GM18508 (cell line): ENCODE data around the gene SLC44A5.
A peak's percentile ranks its signal among the peaks of the same experiment; 100 is the strongest.
"Not testable (repeated sequence)": the region's sequence is repeated elsewhere in the genome, so short reads cannot be mapped to it uniquely, and the experiment has no call there.

ENCODE experiments used
- ATAC-seq: cut with Tn5 transposase; IDR thresholded peaks from one replicate; pipeline ENCODE4 v1.9.1; 2021; ENCODE audit warnings: moderate number of reproducible peaks; ENCODE audit not compliant: insufficient read depth, unreplicated experiment

SLC44A5 gene

GRCh38 chr1:75396745-75397144 is 214.2 kb downstream of the SLC44A5 start:
- no peak for ATAC-seq

DNA sequence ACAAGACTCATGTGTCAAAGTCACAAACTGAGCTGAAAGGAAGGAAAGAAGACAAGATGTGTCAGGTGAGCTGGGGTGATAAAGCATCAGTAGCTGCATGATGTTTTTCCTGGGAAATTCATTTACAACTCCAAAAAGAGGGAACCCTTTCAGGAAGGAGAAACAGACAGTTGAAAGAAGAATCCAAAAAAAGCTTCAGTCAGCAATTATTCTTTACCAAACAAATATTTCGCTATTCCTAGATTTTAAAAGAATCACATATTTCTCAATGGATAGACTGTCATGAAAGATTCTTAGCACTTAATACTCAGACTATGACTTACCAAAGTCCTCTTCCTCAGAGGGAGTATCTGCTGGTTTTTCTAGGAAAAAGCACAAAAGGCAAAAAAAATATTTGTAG is 214.7 kb downstream of the SLC44A5 start:
- ATAC-seq = no peak

DNA sequence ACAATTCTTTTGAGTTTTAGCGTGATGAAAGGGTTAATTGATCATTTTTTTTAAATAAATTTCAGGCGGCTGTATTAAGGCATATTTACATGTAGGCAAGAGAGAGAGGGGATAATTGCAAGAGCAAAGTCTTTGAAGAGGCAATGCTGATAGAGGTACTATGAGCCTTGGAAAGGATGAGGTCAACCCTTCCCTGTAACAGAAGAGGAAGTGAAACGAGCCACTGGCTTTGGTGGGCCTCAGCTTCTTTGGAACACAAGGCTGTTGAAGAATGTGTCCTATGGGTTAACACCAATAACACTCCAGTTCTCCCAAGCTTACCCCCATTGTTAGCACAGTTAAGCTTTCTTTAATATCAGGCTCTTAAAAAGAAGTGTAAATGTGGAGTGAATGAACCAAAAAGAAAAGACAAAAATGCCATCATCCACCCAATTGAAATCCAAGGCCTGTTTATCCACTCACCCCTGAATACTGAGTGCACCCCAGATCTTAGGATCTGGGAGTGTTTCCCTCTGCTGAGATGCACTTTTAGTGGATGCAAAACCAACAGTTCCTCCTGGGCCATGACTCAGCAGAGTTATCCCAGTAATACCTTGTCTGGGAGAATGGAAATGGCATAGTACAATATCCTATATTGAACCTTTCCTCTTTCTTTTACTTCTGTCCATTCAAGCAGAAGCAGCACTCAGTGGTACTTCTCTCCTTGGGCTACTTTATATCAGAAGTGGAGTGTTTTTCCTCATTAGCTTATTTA is 216.4 kb downstream of the SLC44A5 start:
- ATAC-seq = peak; percentile 35

- peak; percentile 97 for ATAC-seq
These were observed 218.6 kb downstream of the SLC44A5 start for GRCh38 chr1:75392278-75392677.

- not testable (repeated sequence) for ATAC-seq
These were observed 235.2 kb downstream of the SLC44A5 start for GRCh38 chr1:75375476-75376447.

DNA sequence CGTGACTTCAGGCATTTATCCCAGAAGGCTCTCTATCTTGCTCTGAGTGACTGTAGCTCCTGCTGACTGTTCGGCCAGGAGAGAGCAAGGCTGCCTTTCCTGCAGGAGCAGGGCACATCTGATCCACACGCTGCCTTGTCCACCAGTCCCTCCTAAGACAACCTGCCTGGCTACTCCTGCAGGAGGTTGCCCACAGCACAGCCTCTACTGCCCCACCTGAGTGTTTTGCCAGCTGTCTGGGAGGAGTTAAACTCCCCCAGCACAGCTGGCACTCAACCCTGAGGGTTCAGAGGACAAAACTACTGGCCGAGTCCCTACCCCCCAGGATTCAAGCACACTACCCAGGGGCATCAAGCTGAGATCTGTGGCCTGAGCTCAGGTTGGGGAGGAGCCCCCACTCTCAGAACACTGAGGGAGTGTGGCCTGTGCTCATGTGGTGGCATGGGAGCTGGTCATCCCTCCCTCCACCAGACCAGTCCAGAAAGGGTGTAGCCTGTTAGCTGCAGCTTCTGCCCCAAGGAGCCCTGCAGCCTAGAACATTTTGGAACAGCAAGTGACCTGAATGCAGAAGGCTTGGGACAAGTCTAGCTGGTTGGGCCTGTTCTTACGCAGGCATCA is 237.3 kb downstream of the SLC44A5 start:
- ATAC-seq = no peak

- ATAC-seq = no peak
These were observed 244.3 kb downstream of the SLC44A5 start for GRCh38 chr1:75366595-75366994.

GRCh38 chr1:75361260-75361659 is 249.7 kb downstream of the SLC44A5 start:
- ATAC-seq = no peak

GRCh38 chr1:75354267-75354666 is 256.6 kb downstream of the SLC44A5 start:
- ATAC-seq = not testable (repeated sequence)

GRCh38 chr1:75353051-75353450 is 257.9 kb downstream of the SLC44A5 start:
- ATAC-seq = no peak

DNA sequence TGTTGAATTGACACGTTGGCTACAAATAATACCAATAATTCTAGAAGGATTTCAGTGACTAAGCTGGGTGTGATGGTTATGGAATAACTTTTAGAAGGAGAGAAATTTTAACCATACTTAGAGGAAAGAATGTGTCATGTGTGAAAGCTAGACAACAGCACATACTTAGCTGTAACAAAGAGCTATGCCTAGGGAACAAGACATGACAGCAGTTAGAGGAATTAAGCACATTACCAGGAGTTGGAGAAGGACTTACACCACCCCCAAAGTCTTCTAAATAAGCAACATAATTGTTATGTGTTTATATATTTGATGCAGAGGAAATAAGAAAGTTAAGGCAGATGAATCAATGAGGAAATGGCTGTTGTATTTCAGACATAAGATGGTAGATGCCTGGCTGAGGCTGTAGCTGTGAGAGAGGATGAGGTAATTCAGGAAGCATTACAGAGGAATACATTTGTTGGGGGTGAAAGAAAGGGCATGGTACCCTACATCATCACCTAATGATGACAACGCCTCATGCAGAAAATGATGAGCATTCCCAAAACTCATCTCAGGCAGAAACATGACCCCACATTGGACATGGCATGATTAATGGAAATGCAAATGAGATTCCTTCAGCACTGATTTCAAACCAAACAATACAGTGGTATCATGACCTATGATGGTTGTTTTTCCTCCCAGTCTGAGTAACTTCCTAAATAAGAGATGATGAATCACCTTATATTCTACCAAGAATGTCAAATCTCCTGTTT is 265.2 kb downstream of the SLC44A5 start:
- ATAC-seq = no peak

DNA sequence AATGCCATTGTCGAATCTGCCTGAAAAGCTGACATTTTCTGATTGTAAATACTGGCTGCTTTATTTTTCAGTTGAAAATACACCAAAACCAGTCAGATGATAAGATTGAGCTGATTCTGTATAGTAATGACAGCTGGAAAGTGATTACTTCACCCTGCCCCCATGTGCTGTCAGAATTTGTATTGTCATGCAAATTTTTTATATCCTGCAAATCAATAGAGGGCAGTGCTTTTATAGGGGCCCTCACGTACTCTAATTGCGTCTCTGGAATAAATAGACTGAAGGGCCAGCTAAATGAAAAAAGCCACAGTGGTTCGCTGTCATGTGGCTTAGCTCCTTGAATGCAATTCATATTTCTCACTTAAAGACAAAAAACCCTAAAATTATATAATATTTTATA is 268.1 kb downstream of the SLC44A5 start:
- ATAC-seq = no peak

GRCh38 chr1:75341537-75341936 is 269.4 kb downstream of the SLC44A5 start:
- ATAC-seq = peak; percentile 37

GRCh38 chr1:75338616-75339483 is 272.1 kb downstream of the SLC44A5 start:
- ATAC-seq = peak; percentile 86

DNA sequence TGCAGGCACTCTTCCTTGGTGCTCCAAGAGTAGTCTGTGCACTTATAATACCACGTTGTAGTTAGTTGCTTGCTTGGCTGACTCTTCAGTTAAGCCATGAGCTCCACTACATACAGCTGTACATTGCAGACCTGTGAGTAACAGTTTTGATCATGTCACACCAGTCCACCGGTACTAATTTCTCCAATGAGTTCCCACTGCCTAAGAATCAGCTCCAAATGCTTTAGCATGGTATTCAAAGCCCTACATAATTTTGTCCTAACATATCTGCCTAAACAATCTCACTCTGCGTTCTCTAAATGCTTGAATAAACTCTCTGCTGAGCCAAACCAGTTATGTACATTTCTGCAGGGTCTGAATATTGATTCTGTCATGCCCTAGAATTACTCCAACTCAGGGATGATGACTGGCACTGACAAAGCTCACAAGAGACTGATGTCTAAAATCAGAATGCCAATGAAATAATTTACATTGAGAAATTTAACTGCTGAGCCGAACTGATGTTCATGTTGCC is 276.0 kb downstream of the SLC44A5 start:
- ATAC-seq = no peak

- peak; percentile 49 for ATAC-seq
These were observed 280.3 kb downstream of the SLC44A5 start for GRCh38 chr1:75330624-75331023.

DNA sequence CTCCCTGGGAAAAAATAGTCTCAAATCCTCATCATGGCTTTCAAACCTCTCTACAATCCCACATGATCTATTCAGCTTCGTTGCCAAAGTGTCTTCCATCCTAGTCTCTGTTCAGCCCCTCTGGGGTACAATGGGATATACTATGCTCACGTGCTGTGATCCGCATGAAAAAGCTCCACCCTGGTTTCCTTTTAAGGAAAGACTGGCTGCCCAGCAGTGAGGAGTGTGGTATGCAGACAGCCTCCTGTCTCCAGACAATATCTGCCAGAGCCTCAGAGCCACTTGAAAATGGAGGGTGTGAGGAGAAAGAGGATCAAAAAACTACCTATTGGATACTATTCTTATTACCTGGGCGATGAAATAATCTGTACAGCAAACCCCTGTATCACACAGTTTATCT is 282.2 kb downstream of the SLC44A5 start:
- ATAC-seq = no peak

DNA sequence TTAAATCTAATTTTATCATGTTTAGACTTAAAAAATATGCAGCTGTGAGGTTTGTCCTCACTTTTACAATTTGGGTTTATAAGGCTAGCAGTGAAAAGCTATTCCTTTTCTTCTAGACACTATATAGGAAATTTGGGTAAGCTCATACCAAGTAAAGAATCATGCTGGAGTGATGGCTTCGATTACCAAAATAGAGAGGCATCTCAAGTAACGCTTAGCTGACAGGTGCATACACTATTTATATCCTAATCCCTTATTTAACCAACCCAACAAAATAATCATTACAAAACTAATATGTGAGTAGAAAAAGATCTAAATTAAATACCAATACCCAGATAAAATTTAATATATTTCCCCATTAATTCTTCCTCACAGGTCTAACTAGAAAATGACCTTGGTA is 283.5 kb downstream of the SLC44A5 start:
- ATAC-seq = no peak

GRCh38 chr1:75317976-75318375 is 292.9 kb downstream of the SLC44A5 start:
- ATAC-seq = no peak
